Gastroesophageal sphincter (tissue), 4 donors: ENCODE measurements around the gene SPIN3. TPM values are rescaled to one million over a fixed set of nuclear protein-coding genes. Genes with fewer than 3 reads are reported as not detected.

Experiments
- ATAC-seq: fragments of 150-250 bp; one replicate; pipeline ENCODE4 v1.9.1; 2016; ENCODE audit warnings: mild to moderate bottlenecking, moderate library complexity
- H3K27ac ChIP-seq, 4 donors: fragments of 200-600 bp; sonication (generic) in 3 of 4; 1 replicate in 3 of 4; 2 replicates in 1 of 4; pipeline ENCODE4 v1.5.1; 2016 to 2019
- H3K27me3 ChIP-seq: fragments of 200-600 bp; sonication (generic); one replicate; pipeline ENCODE4 v1.5.1; 2019
- H3K36me3 ChIP-seq, 2 donors: fragments of 200-600 bp; sonication (generic); one replicate each; pipeline ENCODE4 v1.5.1; 2019; ENCODE audit warnings: control low read depth in 1 of 2
- H3K4me1 ChIP-seq, 3 donors: fragments of 200-600 bp; sonication (generic); 1 replicate in 2 of 3; 2 replicates in 1 of 3; pipeline ENCODE4 v1.5.1; 2016 to 2019; ENCODE audit warnings: control low read depth in 2 of 3
- H3K4me3 ChIP-seq, 2 donors: fragments of 200-600 bp; sonication (generic); one replicate each; pipeline ENCODE4 v1.5.1; 2019; ENCODE audit warnings: mild to moderate bottlenecking in 1 of 2, moderate library complexity in 1 of 2
- H3K9me3 ChIP-seq, 3 donors: fragments of 200-600 bp; sonication (generic); one replicate each; pipeline ENCODE4 v1.5.1; 2017 to 2019; ENCODE audit warnings: control low read depth in 2 of 3
- EP300 ChIP-seq: sonication (generic); formaldehyde crosslinking; IDR thresholded peaks from one replicate; pipeline ENCODE4 v1.6.1; 2017; ENCODE audit warnings: antibody characterized with exemption, mild to moderate bottlenecking
- POLR2A ChIP-seq, 2 donors: fragments of 450-650 bp; IDR thresholded peaks; one replicate each; pipeline ENCODE4 v1.6.1; 2017; ENCODE audit warnings: antibody characterized with exemption in 2 of 2, mild to moderate bottlenecking in 2 of 2, moderate library complexity in 1 of 2
- POLR2AphosphoS5 ChIP-seq: sonication (generic); formaldehyde crosslinking; IDR thresholded peaks from one replicate; pipeline ENCODE4 v1.6.1; 2017; ENCODE audit warnings: antibody characterized with exemption
- WGBS, 2 donors: methylation state at CpG; one replicate each; pipeline ENCODE4 v1.1.5; 2018; ENCODE audit warnings: low coverage in 1 of 2; 5-methylcytosine and 5-hydroxymethylcytosine counted together
- total RNA-seq, 4 donors: library from RNA; depleted of rRNA; stranded (reverse); fragments of >200 nt; gene quantifications; one replicate each; pipeline ENCODE4 v1.1.0, GENCODE V29; 2016
- TF ChIP-seq, protein P1 (sequence below), 4 experiments: fragments of 200-600 bp in 2 of 4; fragments of 450-650 bp in 2 of 4; sonication (generic) in 1 of 4; IDR thresholded peaks; one replicate each; pipeline ENCODE4 v1.5.1; 2017 to 2019; ENCODE audit warnings: antibody characterized with exemption in 4 of 4, mild to moderate bottlenecking in 2 of 4, moderate library complexity in 2 of 4

Gene SPIN3
- total RNA-seq, 4 donors from 2014 or later: 4.7 to 15.7 (median 7.8) TPM

DNA sequence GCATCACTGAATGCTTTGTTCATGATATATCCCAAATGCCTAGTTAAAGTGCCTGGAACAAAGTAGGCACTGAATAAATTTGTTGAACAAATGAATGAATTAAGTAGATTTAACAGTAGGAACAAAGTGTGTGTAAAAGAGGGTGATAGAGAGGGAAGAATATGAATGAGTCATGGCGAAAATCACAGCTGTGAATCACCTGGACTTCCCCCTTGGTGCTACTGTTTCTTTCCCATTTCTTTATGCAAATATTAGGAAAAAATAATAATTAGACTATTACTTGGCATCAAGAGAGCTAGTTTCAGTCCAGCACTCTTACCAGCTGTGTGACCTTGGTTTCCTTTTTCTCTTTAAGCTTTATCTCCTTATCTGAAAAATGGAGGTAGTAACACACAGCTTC lies 9.2 kb downstream of the SPIN3 start:
- TF ChIP-seq POLR2AphosphoS5: no peak
- TF ChIP-seq, protein P1, sequence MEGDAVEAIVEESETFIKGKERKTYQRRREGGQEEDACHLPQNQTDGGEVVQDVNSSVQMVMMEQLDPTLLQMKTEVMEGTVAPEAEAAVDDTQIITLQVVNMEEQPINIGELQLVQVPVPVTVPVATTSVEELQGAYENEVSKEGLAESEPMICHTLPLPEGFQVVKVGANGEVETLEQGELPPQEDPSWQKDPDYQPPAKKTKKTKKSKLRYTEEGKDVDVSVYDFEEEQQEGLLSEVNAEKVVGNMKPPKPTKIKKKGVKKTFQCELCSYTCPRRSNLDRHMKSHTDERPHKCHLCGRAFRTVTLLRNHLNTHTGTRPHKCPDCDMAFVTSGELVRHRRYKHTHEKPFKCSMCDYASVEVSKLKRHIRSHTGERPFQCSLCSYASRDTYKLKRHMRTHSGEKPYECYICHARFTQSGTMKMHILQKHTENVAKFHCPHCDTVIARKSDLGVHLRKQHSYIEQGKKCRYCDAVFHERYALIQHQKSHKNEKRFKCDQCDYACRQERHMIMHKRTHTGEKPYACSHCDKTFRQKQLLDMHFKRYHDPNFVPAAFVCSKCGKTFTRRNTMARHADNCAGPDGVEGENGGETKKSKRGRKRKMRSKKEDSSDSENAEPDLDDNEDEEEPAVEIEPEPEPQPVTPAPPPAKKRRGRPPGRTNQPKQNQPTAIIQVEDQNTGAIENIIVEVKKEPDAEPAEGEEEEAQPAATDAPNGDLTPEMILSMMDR (IDR thresholded peaks at IDR 0.05): no peak
- no peak for TF ChIP-seq EP300
- H3K27ac ChIP-seq: no peak overlapping the region
- H3K27me3 ChIP-seq: no peaks in the 10 kb centered on the region
- ATAC-seq: no peak
- no peak overlapping the region for H3K4me3 ChIP-seq
- 60 to 100% methylated on average over 1 of the region's 1 CpG for WGBS, 2 donors
- no peaks in the 10 kb centered on the region for H3K4me1 ChIP-seq
- H3K9me3 ChIP-seq: no peaks in the 10 kb centered on the region
- peaks cover 0 to 31% of the 10 kb centered on the region in 2 donors for H3K36me3 ChIP-seq

DNA sequence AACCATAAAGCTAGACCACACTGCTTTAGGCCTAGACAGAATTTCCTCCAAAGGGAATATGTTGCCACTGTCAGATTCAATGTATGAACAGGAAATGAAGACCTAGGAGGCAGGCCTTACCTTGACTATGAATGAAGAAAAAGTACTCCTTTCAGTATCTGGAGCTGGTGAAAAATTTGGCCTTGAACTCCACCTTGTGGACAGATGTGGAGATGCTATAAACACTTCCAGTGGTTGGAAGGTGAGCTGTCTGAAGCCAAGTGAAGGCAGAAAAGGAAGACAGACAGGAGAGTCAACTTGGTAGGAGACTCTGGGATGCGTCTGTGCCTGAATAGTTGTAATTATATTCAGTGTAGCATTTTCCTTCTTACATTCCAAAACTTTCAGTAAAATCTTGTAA lies 17.2 kb downstream of the SPIN3 start:
- H3K4me1 ChIP-seq: no peaks in the 10 kb centered on the region
- no peaks in the 10 kb centered on the region for H3K27me3 ChIP-seq
- peaks cover 0 to 28% of the 10 kb centered on the region in 2 donors for H3K36me3 ChIP-seq
- no peak overlapping the region for H3K27ac ChIP-seq
- TF ChIP-seq EP300 (no peak), POLR2AphosphoS5 (no peak), POLR2A (IDR thresholded peaks at IDR 0.05) (no peak)
- TF ChIP-seq, protein P1 (IDR thresholded peaks at IDR 0.05): peak; percentile 39 to 72 (median 52)
- peak; percentile 53 for ATAC-seq
- no peaks in the 10 kb centered on the region for H3K9me3 ChIP-seq
- H3K4me3 ChIP-seq: no peak overlapping the region
- 27% methylated on average over 1 of the region's 1 CpG; no CpG with 5 or more reads in 1 of the 2 donors for WGBS, 2 donors

DNA sequence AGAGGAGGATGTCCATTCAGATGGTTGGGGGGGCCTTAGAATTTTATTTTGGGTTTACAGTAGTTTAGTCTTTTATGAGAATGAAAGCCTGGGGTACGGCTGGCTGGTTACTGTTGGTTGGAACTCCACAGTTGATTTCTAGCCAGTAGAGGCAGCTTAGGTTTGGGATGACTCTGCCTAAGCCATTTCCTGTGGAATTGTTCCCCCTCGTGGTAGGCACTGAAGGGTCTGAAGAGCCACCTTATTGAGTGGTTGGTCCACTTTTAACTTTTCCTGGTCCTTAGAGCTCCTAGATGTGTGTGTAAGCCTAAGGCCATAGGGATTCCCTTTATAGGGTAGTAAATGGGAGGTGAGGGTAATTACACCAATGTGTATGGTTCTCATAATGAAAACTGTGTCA lies 19.7 kb downstream of the SPIN3 start:
- Histone ChIP-seq H3K36me3 (peaks cover 0 to 11% of the 10 kb centered on the region in 2 donors), H3K9me3 (no peaks in the 10 kb centered on the region), H3K27me3 (no peaks in the 10 kb centered on the region), H3K27ac (no peak overlapping the region), H3K4me3 (no peak overlapping the region), H3K4me1 (no peaks in the 10 kb centered on the region)
- TF ChIP-seq POLR2A (IDR thresholded peaks at IDR 0.05) (no peak), POLR2AphosphoS5 (no peak), EP300 (no peak)
- TF ChIP-seq, protein P1 (IDR thresholded peaks at IDR 0.05): no peak
- WGBS, 2 donors: 75% methylated on average over 1 of the region's 2 CpGs; no CpG with 5 or more reads in 1 of the 2 donors
- no peak for ATAC-seq

DNA sequence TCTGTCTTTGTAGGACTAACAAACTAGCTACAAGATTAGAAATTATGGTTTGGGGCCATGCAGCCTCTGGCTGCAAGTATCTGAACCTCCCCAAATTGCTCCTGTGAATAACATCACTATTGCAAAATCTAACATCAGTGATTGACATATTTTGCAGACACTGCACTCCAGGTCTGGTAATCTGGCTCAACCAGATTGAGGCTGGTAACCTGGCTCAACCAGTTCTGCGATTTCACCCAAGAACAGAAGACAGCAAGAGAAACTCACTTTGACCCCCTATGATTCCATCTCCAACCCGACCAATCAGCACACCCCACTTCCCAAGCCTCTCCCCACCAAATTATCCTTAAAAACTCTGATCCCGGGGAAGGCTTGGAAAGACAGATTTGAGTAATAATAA lies 20.9 kb downstream of the SPIN3 start:
- H3K9me3 ChIP-seq: no peaks in the 10 kb centered on the region
- WGBS, 2 donors: 67 to 89% methylated on average over 3 of the region's 3 CpGs
- no peak overlapping the region for H3K4me3 ChIP-seq
- H3K27me3 ChIP-seq: no peaks in the 10 kb centered on the region
- TF ChIP-seq, protein P1 (IDR thresholded peaks at IDR 0.05): no peak
- TF ChIP-seq EP300 (no peak), POLR2AphosphoS5 (no peak), POLR2A (IDR thresholded peaks at IDR 0.05) (no peak)
- no peaks in the 10 kb centered on the region for H3K4me1 ChIP-seq
- no peak for ATAC-seq
- peaks cover 0 to 11% of the 10 kb centered on the region in 2 donors for H3K36me3 ChIP-seq
- H3K27ac ChIP-seq: no peak overlapping the region

DNA sequence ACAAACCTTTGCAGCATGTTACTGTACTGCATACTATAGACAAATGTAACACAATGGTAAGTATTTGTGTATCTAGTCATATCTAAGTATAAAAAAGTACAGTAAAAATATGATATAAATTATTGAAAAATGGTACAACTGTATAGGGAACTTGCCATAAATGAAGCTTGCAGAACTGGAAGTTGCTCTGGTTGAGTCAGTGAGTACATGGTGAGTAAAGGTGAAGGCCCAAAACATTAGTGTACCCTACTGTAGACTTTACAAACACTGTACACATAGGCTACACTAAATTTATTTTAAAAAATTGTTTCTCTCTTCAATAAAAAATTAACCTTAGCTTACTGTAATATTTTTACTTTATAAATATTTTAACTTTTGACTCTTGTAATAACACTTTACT lies 25.8 kb downstream of the SPIN3 start:
- H3K4me3 ChIP-seq: no peak overlapping the region
- H3K9me3 ChIP-seq: no peaks in the 10 kb centered on the region
- peaks cover 0 to 9% of the 10 kb centered on the region in 2 donors for H3K36me3 ChIP-seq
- TF ChIP-seq EP300: no peak
- TF ChIP-seq POLR2AphosphoS5: no peak
- no peak for TF ChIP-seq POLR2A (IDR thresholded peaks at IDR 0.05)
- TF ChIP-seq, protein P1 (IDR thresholded peaks at IDR 0.05): no peak
- H3K4me1 ChIP-seq: no peaks in the 10 kb centered on the region
- no peak overlapping the region for H3K27ac ChIP-seq
- no peak for ATAC-seq
- no peaks in the 10 kb centered on the region for H3K27me3 ChIP-seq
